OCI-LY1 (cell line): Measurements from ENCODE around the gene ZNF407.

Experiments used
- H2AFZ ChIP-seq: fragments of 200-600 bp; sonication (generic), shearing (Covaris generic); 2 replicates; pipeline ENCODE4 v1.6.0; 2014; ENCODE audit warnings: antibody characterized with exemption, mild to moderate bottlenecking, low read length
- H3F3A ChIP-seq: fragments of 200-600 bp; sonication (generic), shearing (Covaris generic); 2 replicates; pipeline ENCODE4 v1.6.0; 2014; ENCODE audit warnings: mild to moderate bottlenecking, antibody characterized with exemption, low read length, moderate library complexity; ENCODE audit not compliant: insufficient read depth
- H3K27ac ChIP-seq: fragments of 200-600 bp; sonication (generic); 2 replicates; pipeline ENCODE4 v1.5.1; 2014; ENCODE audit warnings: low read length, mixed run types, mild to moderate bottlenecking, low read depth; ENCODE audit not compliant: poor library complexity, severe bottlenecking
- H3K27me3 ChIP-seq: fragments of 200-600 bp; sonication (generic); 2 replicates; pipeline ENCODE4 v1.6.0; 2014; ENCODE audit warnings: antibody characterized with exemption, mild to moderate bottlenecking, low read length, moderate library complexity; ENCODE audit not compliant: insufficient read depth
- H3K36me3 ChIP-seq: fragments of 200-600 bp; sonication (generic); 2 replicates; pipeline ENCODE4 v1.6.1; 2014; ENCODE audit warnings: mild to moderate bottlenecking, antibody characterized with exemption, low read length, moderate library complexity, mixed read lengths; ENCODE audit not compliant: insufficient read depth
- H3K4me1 ChIP-seq: fragments of 200-600 bp; sonication (generic); 2 replicates; pipeline ENCODE4 v1.5.1; 2014; ENCODE audit warnings: mild to moderate bottlenecking, low read length, moderate library complexity; ENCODE audit not compliant: insufficient read depth, severe bottlenecking
- H3K4me2 ChIP-seq: fragments of 200-600 bp; sonication (generic), shearing (Covaris generic); 2 replicates; pipeline ENCODE4 v1.6.1; 2014; ENCODE audit warnings: low read length
- H3K4me3 ChIP-seq: fragments of 200-600 bp; sonication (generic); 2 replicates; pipeline ENCODE4 v1.5.1; 2014; ENCODE audit warnings: low read length, low read depth, mild to moderate bottlenecking, mixed read lengths; ENCODE audit not compliant: poor library complexity, severe bottlenecking
- H3K79me2 ChIP-seq: fragments of 200-600 bp; shearing (Covaris generic); 2 replicates; pipeline ENCODE4 v1.6.1; 2016; ENCODE audit warnings: mixed run types, low read length, mixed read lengths; ENCODE audit not compliant: insufficient read depth
- H3K9ac ChIP-seq: fragments of 200-600 bp; sonication (generic), shearing (Covaris generic); 2 replicates; pipeline ENCODE4 v1.6.1; 2014; ENCODE audit warnings: mild to moderate bottlenecking, low read length, mixed read lengths
- H3K9me2 ChIP-seq: fragments of 200-600 bp; sonication (generic), shearing (Covaris generic); 2 replicates; pipeline ENCODE4 v1.6.1; 2014; ENCODE audit warnings: low read depth, mild to moderate bottlenecking, low read length, mixed read lengths
- H3K9me3 ChIP-seq: fragments of 200-600 bp; shearing (Covaris generic); 2 replicates; pipeline ENCODE4 v1.6.1; 2014; ENCODE audit warnings: low read length, mixed read lengths
- H4K20me1 ChIP-seq: fragments of 200-600 bp; sonication (generic), shearing (Covaris generic); 2 replicates; pipeline ENCODE4 v1.6.0; 2016; ENCODE audit warnings: mild to moderate bottlenecking, low read length; ENCODE audit not compliant: insufficient read depth
- CTCF ChIP-seq: fragments of 200-600 bp; sonication (generic), shearing (Covaris generic); IDR thresholded peaks from 2 replicates; pipeline ENCODE4 v1.5.1; 2017; ENCODE audit warnings: mild to moderate bottlenecking, antibody characterized with exemption, low read length, moderate library complexity, mixed read lengths
- EZH2 ChIP-seq: fragments of 200-600 bp; sonication (generic), shearing (Covaris generic); IDR thresholded peaks from 2 replicates; pipeline ENCODE4 v1.8.0; 2017; ENCODE audit warnings: borderline replicate concordance, mixed run types, mild to moderate bottlenecking, antibody characterized with exemption, low read length, moderate library complexity, mixed read lengths

Gene ZNF407

DNA sequence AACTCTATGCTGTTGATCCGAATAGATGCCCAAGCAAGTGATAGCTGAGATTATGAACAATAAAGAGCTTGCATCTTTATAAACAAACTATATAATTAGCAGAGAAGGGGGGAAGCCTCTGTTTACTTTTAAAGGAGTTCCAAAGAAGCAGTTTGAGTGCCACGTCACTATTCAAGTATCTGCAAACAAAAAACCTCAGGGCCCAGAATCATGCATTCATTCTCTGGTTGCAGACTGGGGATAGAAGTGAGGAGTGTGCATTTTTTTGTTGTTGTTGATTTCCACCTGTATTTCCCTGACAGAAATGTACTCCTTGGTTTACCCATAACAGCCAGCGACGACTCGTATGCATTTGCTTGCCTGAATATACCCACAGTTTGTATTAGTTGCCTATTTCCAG is 347.0 kb downstream of the ZNF407 start:
- H2AFZ ChIP-seq = no peak overlapping the region
- H3K27ac ChIP-seq = no peak overlapping the region
- H3K4me3 ChIP-seq = no peak overlapping the region
- no peaks in the 10 kb centered on the region for H3F3A ChIP-seq
- no peaks in the 10 kb centered on the region for H3K9me2 ChIP-seq
- TF ChIP-seq CTCF = no peak
- no peak for TF ChIP-seq EZH2
- H3K4me2 ChIP-seq = no peak overlapping the region
- no peaks in the 10 kb centered on the region for H3K9me3 ChIP-seq
- H3K36me3 ChIP-seq = no peaks in the 10 kb centered on the region
- H3K27me3 ChIP-seq = no peaks in the 10 kb centered on the region
- H3K9ac ChIP-seq = no peak overlapping the region
- H3K4me1 ChIP-seq = peaks cover 11% of the 10 kb centered on the region
- no peaks in the 10 kb centered on the region for H3K79me2 ChIP-seq
- H4K20me1 ChIP-seq = no peaks in the 10 kb centered on the region

DNA sequence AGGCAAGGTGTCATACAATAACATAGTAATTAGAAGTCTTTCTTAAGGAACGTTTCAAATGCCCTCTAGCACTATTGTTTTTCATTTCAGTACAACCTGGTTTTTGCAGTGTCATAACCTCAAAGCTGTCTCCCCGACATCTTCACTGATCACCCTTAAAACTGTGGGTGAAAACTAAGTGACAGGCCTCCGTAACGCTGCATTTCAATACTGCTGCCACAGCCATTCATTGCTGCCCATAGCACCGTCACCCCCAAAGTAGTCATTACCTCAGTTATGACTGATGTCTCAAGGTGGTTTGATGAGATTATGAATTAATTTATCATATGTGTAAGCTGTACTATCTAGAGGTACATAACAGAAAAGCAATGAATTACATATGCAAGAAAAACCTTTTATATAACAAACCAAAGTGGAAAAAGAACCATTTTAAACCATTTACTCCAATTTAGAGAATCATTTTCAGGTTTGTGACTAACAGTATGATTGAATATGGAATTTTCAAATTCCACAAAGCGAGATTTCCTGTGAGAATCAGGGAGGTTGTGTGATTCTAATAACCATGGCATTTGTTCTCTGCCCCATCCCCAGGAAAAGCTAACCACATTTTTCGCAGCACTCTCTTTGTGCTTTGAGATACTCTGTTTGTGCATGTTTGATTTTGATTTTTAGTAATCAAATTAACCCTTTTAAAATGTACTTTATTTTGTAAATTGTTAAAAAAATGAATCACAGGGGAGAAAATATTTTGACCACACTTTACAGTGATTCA is 348.3 kb downstream of the ZNF407 start:
- H3K36me3 ChIP-seq = no peaks in the 10 kb centered on the region
- no peak overlapping the region for H3K9ac ChIP-seq
- peaks cover 24% of the 10 kb centered on the region for H3K4me1 ChIP-seq
- no peaks in the 10 kb centered on the region for H3K79me2 ChIP-seq
- no peak overlapping the region for H3K27ac ChIP-seq
- no peak overlapping the region for H2AFZ ChIP-seq
- no peaks in the 10 kb centered on the region for H3K9me2 ChIP-seq
- H3K4me3 ChIP-seq = no peak overlapping the region
- no peaks in the 10 kb centered on the region for H4K20me1 ChIP-seq
- H3F3A ChIP-seq = no peaks in the 10 kb centered on the region
- no peaks in the 10 kb centered on the region for H3K27me3 ChIP-seq
- H3K4me2 ChIP-seq = no peak overlapping the region
- TF ChIP-seq EZH2 (no peak), CTCF (no peak)
- no peaks in the 10 kb centered on the region for H3K9me3 ChIP-seq

DNA sequence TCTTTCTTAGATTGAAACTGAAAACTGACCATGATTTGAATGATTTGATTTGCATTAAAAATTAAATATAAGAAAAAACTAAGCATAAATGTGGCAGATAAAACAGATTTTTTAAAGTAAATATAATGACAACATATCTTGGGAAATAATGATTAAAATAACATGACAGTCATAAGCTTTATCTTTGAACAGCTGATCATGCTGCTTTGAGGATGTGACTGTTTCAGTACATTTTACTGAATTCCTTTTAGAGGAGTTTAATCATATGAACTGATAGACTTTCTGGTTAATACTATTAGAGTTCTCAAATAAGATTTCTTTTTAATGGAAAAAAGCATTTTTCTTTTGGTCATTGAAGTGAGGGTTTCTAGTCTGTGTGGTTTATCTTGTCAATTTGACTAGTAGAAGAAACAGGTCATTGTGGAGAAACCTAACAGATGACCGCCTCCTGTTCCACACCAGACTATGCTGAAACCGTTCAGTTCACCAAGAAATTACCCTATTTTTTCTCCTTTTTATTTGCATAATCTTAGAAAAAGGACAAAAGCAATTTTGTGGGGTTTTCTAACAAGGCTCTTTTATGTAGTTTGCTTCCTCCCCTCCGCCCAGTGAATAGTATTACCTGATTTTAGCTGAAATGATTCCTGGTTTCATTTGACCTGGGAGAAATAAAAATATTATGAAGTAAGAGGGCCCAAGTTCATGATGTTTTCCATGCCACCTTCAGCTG is 349.1 kb downstream of the ZNF407 start:
- Histone ChIP-seq H3F3A (no peaks in the 10 kb centered on the region), H3K9ac (no peak overlapping the region), H3K9me2 (no peaks in the 10 kb centered on the region), H3K79me2 (no peaks in the 10 kb centered on the region), H3K27me3 (no peaks in the 10 kb centered on the region), H3K36me3 (no peaks in the 10 kb centered on the region), H3K4me1 (peaks cover 32% of the 10 kb centered on the region), H4K20me1 (no peaks in the 10 kb centered on the region), H3K27ac (no peak overlapping the region), H2AFZ (no peak overlapping the region), H3K9me3 (no peaks in the 10 kb centered on the region), H3K4me3 (no peak overlapping the region), H3K4me2 (no peak overlapping the region)
- TF ChIP-seq CTCF (no peak), EZH2 (no peak)
